Measurements from ENCODE around the gene LARGE1. TPM values are rescaled to one million over a fixed set of nuclear protein-coding genes. Genes with fewer than 3 reads are reported as not detected.

The LARGE1 gene
- total RNA-seq, 1 donor from 2014 or later = 16.4 TPM

- no peak for DNase-seq
These were observed 364.3 kb downstream of the LARGE1 start for GRCh38 chr22:33555814-33556522.

GRCh38 chr22:33553493-33553892 lies 366.8 kb downstream of the LARGE1 start:
- no peak for DNase-seq

- no peak for DNase-seq
These were observed 375.6 kb downstream of the LARGE1 start for GRCh38 chr22:33544707-33545106.

- no peak for DNase-seq
These were observed 377.6 kb downstream of the LARGE1 start for GRCh38 chr22:33542722-33543121.

GRCh38 chr22:33542153-33542552 lies 378.1 kb downstream of the LARGE1 start:
- no peak for DNase-seq

GRCh38 chr22:33539902-33540751 lies 380.1 kb downstream of the LARGE1 start:
- DNase-seq = no peak

GRCh38 chr22:33539202-33539901 lies 380.9 kb downstream of the LARGE1 start:
- no peak for DNase-seq

- DNase-seq = no peak
These were observed 381.9 kb downstream of the LARGE1 start for GRCh38 chr22:33538277-33538885.

GRCh38 chr22:33537059-33537458 lies 383.2 kb downstream of the LARGE1 start:
- DNase-seq = no peak

- no peak for DNase-seq
These were observed 384.1 kb downstream of the LARGE1 start for GRCh38 chr22:33535937-33536875.

- no peak for DNase-seq
These were observed 390.7 kb downstream of the LARGE1 start for GRCh38 chr22:33529424-33530113.

GRCh38 chr22:33528183-33528582 lies 392.1 kb downstream of the LARGE1 start:
- no peak for DNase-seq

- no peak for DNase-seq
These were observed 393.7 kb downstream of the LARGE1 start for GRCh38 chr22:33526434-33527107.

GRCh38 chr22:33524511-33525260 lies 395.6 kb downstream of the LARGE1 start:
- DNase-seq = no peak

GRCh38 chr22:33521879-33522665 lies 398.2 kb downstream of the LARGE1 start:
- no peak for DNase-seq

GRCh38 chr22:33520904-33521780 lies 399.1 kb downstream of the LARGE1 start:
- no peak for DNase-seq
